ENCODE data around the gene HELB.
A peak's percentile ranks its signal among the peaks of the same experiment; 100 is the strongest.

The HELB gene

DNA sequence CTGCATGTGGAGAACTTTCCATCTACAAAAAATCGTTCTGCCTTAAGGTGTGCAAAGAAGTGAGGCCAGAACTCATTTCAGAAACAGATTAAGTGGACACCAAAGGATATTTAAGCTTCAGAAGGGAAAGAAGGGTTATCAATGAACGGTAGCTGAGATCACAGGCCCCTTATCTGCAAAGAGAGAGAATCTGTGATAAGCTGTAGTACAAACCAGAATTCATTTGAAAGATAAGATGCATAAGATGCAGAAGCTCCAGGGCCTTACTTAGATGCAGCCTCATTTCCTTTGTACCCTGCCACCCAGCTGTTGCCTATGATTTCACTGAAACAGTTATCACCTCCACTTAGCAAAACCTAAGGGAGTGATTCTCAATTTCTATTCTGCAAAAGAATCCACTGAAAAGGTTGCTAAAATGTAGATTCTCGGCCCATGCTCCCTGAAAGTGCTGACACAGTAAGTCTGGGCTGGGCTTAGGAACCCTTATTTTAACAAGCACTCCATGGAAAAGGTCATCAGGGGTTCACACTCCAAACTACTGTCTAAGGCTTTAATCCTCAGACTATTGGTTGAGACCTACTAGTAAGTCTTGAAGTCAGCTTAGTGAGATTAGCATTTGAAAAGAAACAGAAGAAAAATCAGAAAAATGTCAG is 64.8 kb downstream of the HELB start:
- TF ChIP-seq, protein P1, sequence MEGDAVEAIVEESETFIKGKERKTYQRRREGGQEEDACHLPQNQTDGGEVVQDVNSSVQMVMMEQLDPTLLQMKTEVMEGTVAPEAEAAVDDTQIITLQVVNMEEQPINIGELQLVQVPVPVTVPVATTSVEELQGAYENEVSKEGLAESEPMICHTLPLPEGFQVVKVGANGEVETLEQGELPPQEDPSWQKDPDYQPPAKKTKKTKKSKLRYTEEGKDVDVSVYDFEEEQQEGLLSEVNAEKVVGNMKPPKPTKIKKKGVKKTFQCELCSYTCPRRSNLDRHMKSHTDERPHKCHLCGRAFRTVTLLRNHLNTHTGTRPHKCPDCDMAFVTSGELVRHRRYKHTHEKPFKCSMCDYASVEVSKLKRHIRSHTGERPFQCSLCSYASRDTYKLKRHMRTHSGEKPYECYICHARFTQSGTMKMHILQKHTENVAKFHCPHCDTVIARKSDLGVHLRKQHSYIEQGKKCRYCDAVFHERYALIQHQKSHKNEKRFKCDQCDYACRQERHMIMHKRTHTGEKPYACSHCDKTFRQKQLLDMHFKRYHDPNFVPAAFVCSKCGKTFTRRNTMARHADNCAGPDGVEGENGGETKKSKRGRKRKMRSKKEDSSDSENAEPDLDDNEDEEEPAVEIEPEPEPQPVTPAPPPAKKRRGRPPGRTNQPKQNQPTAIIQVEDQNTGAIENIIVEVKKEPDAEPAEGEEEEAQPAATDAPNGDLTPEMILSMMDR (IDR thresholded peaks at IDR 0.05) = no peak
- Histone ChIP-seq H3K27ac (no peak overlapping the region), H3K27me3 (no peaks in the 10 kb centered on the region), H3K4me1 (ENCODE audit: control insufficient read depth in 1 of 2, insufficient read depth in 1 of 2, low read depth in 1 of 2, low read length in 1 of 2) (peaks cover 0 to 6% of the 10 kb centered on the region in 2 experiments), H3K9me3 (no peaks in the 10 kb centered on the region), H3K4me3 (ENCODE audit: low read depth in 1 of 2, low read length in 1 of 2) (no peak overlapping the region), H3K36me3 (no peaks in the 10 kb centered on the region)

DNA sequence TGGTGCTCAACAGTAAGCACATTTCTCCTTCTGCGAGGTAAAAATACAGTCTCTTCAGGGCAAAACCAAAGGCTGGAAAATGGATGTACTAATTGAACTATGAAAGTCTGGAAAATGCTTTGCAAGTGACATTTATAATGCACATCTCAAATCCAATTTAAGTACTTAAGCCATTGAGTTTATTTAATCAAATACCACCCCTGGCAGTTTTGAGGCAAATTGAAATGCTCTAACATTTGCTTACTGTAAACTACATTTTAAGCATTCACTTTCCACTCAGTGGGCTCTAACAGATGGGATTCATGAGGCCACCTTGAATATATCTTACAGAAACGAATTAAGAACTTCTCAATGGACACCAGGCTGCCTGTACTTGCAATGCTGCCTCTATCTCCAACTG is 69.7 kb downstream of the HELB start:
- no peaks in the 10 kb centered on the region for H3K27me3 ChIP-seq
- TF ChIP-seq, protein P1 (IDR thresholded peaks at IDR 0.05) = no peak
- no peaks in the 10 kb centered on the region for H3K9me3 ChIP-seq
- H3K4me3 ChIP-seq (ENCODE audit: low read depth in 1 of 2, low read length in 1 of 2) = no peak overlapping the region
- H3K36me3 ChIP-seq = no peaks in the 10 kb centered on the region
- no peak overlapping the region for H3K27ac ChIP-seq
- H3K4me1 ChIP-seq (ENCODE audit: control insufficient read depth in 1 of 2, insufficient read depth in 1 of 2, low read depth in 1 of 2, low read length in 1 of 2) = no peaks in the 10 kb centered on the region

DNA sequence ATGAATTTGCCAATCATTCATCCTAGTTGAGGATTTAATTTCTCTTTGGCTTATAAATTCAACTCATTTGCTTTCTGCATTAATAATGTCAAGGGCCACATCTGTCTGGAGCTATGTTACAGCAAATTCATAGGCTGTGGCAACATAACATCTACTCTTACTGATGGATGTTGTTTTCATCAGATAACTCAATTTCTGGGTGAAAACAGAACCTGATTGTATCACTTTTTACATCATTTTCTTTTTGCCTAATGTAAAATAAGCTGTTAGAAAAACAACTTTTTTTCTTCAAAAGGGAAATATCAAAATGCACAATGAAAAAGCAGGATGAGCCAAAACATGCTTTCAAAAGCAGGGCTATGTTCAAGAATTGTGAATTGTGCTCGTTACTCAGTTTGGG is 73.3 kb downstream of the HELB start:
- Histone ChIP-seq H3K27ac (no peak overlapping the region), H3K4me3 (ENCODE audit: low read depth in 1 of 2, low read length in 1 of 2) (no peak overlapping the region), H3K9me3 (no peaks in the 10 kb centered on the region), H3K36me3 (no peaks in the 10 kb centered on the region), H3K4me1 (ENCODE audit: control insufficient read depth in 1 of 2, insufficient read depth in 1 of 2, low read depth in 1 of 2, low read length in 1 of 2) (peaks cover 11 to 16% of the 10 kb centered on the region in 2 experiments), H3K27me3 (no peaks in the 10 kb centered on the region)
- TF ChIP-seq, protein P1 (IDR thresholded peaks at IDR 0.05) = no peak

DNA sequence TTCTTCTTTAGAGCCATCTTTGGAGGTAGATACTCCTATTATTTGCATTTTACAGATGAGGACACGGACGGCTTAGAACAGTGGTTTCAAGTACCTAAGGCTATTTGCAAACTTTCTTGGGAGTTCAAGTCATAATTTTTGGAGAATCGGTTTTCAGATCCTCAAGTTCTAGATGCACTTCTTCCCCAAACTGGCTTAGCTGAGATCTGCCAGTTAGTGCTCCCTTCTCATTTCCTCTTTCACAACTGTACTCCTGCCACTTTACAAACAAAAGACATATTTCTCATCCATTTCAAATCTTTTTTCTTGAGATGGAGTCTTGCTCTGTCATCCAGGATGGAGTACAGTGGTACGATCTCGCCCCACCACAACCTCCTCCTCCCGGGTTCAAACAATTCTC is 77.3 kb downstream of the HELB start:
- Histone ChIP-seq H3K27ac (peak overlapping the region; percentile 10), H3K4me1 (ENCODE audit: control insufficient read depth in 1 of 2, insufficient read depth in 1 of 2, low read depth in 1 of 2, low read length in 1 of 2) (peaks cover 11 to 22% of the 10 kb centered on the region in 2 experiments), H3K4me3 (ENCODE audit: low read depth in 1 of 2, low read length in 1 of 2) (no peak overlapping the region)

DNA sequence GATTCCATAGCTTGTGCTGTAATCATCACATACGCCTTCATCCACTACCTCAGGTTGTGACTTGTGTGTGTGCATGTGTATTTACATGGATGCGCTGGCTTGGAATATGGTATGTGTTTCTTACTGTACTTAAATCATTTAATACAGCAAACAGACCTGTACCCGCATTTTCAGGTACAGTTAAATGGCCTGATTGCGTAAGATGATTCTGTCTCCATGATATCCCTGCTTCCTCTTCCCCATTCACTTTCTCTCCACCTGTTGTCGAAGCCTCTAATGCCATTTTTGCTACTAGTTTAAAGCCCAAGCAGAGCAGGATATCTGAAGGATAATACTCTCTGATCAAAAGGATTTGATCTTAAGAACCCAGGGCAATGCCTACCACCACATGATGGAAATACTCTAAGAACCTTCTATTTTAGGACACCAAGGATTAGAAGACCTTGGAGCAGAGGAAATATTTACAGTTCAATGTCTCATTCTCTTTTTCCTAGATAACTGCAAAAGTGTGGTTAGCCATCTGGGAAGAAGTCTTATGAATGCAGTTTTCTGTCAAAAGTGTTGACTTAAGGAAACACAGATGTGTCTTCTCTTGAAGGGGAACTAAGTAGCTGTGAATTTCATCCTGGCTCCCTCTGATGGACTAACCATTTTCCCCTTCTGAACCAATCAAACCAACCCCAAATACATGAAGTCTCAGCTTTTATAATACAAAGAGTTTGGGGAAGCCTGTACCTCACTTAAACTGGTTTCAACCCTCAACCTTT is 78.7 kb downstream of the HELB start:
- Histone ChIP-seq H3K36me3 (no peaks in the 10 kb centered on the region), H3K4me3 (ENCODE audit: low read depth in 1 of 2, low read length in 1 of 2) (no peak overlapping the region), H3K4me1 (ENCODE audit: control insufficient read depth in 1 of 2, insufficient read depth in 1 of 2, low read depth in 1 of 2, low read length in 1 of 2) (peaks cover 11 to 22% of the 10 kb centered on the region in 2 experiments), H3K9me3 (no peaks in the 10 kb centered on the region), H3K27me3 (no peaks in the 10 kb centered on the region), H3K27ac (no peak overlapping the region)
- TF ChIP-seq, protein P1 (IDR thresholded peaks at IDR 0.05) = no peak

More for the DNA sequence above, 77.3 kb downstream of the HELB start:
- no peaks in the 10 kb centered on the region for H3K9me3 ChIP-seq
- no peaks in the 10 kb centered on the region for H3K27me3 ChIP-seq
- TF ChIP-seq, protein P1 (IDR thresholded peaks at IDR 0.05) = no peak
- H3K36me3 ChIP-seq = no peaks in the 10 kb centered on the region

All from neutrophil (primary cell).